Measurements from ENCODE around the gene ECI1. TPM values are rescaled to one million over a fixed set of nuclear protein-coding genes. Genes with fewer than 3 reads are reported as not detected.
"Not testable (repeated sequence)": the region's sequence is repeated elsewhere in the genome, so short reads cannot be mapped to it uniquely, and the experiment has no call there.

The ECI1 gene
- total RNA-seq, 2 donors from 2014 or later = 29.3 to 39.1 TPM

DNA sequence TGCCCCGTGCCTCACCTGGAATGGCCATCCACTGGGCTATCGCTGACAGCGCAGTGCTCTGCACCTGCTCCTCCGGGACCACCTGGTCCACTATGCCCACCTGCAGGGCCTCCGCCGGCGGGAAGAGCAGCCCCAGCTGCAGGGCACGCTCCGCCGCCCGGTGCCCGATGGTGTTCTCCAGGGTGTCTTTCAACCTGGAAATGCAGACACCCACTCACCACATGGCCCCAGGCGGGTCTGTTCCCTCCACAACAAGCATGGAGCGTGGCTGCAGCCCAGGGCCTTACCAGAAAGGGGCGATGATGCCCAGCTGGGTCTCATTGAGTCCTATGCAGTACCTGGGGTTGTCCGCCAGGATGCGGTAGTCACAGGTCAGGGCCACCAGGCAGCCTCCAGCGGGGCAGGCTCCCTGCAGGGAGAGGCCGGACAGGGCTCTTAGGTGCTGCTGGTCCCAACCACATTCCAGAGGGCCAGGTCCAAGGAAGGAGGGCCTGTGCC lies 8.3 kb downstream of the ECI1 start:
- H3K4me3 ChIP-seq = no peak overlapping the region
- peaks cover 41% of the 10 kb centered on the region for H3K36me3 ChIP-seq
- no peak for ATAC-seq (ENCODE audit: insufficient number of reproducible peaks, low FRiP score, low read depth)
- no peaks in the 10 kb centered on the region for H3K27me3 ChIP-seq (replicated peaks; ENCODE audit: insufficient read depth)
- DNase-seq (ENCODE audit: low spot score) = no peak
- no peaks in the 10 kb centered on the region for H3K4me1 ChIP-seq (ENCODE audit: control insufficient read depth in 1 of 2, low read depth in 2 of 2)
- TF ChIP-seq, protein P1, sequence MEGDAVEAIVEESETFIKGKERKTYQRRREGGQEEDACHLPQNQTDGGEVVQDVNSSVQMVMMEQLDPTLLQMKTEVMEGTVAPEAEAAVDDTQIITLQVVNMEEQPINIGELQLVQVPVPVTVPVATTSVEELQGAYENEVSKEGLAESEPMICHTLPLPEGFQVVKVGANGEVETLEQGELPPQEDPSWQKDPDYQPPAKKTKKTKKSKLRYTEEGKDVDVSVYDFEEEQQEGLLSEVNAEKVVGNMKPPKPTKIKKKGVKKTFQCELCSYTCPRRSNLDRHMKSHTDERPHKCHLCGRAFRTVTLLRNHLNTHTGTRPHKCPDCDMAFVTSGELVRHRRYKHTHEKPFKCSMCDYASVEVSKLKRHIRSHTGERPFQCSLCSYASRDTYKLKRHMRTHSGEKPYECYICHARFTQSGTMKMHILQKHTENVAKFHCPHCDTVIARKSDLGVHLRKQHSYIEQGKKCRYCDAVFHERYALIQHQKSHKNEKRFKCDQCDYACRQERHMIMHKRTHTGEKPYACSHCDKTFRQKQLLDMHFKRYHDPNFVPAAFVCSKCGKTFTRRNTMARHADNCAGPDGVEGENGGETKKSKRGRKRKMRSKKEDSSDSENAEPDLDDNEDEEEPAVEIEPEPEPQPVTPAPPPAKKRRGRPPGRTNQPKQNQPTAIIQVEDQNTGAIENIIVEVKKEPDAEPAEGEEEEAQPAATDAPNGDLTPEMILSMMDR (IDR thresholded peaks at IDR 0.05) = no peak
- no peaks in the 10 kb centered on the region for H3K9me3 ChIP-seq
- no peak overlapping the region for H3K27ac ChIP-seq

DNA sequence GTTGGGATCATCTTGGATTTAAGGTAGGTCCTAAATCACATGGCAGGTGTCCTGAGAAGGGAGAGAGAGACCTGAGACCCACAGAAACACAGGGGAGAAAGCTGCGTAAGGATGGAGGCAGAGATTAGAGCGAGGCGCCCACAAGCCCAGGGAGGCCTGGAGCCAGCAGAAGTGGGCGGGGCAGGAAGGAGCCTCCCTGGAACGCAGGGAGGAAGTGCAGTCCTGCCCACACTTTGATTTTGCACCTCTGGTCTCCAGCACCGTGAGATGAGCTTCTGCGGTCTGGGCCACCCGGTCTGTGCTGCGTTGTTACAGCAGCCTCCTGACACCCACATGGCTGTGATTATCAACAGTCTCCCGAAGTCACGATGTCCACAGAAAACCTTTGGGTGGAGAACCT lies 8.8 kb downstream of the ECI1 start:
- TF ChIP-seq, protein P1 (IDR thresholded peaks at IDR 0.05) = no peak

DNA sequence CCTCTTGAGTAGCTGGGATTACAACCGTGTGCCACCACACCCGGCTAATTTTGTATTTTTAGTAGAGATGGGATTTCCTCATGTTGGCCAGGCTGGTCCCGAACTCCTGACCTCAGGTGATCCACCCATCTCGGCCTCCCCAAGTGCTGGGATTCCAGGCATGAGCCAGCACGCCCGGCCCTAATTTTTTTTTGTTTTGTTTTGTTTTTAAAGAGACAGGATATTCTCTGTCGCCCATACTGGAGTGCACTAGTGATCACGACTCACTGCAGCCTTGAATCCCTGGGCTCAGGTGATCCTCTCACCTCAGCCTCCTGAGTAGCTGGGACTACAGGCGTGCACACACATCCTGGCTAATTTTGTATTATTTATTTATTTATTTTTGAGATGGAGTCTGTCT lies 11.1 kb downstream of the ECI1 start:
- peaks cover 32% of the 10 kb centered on the region for H3K36me3 ChIP-seq
- H3K9me3 ChIP-seq; ATAC-seq (ENCODE audit: insufficient number of reproducible peaks, low FRiP score, low read depth); H3K4me3 ChIP-seq; H3K27me3 ChIP-seq (replicated peaks; ENCODE audit: insufficient read depth); H3K27ac ChIP-seq; DNase-seq (ENCODE audit: low spot score): not testable (repeated sequence)
- peaks cover 10 to 14% of the 10 kb centered on the region in 2 donors for H3K4me1 ChIP-seq (ENCODE audit: control insufficient read depth in 1 of 2, low read depth in 2 of 2)

More for the DNA sequence above, 8.8 kb downstream of the ECI1 start:
- ATAC-seq (ENCODE audit: insufficient number of reproducible peaks, low FRiP score, low read depth) (no peak), DNase-seq (ENCODE audit: low spot score) (no peak)
- H3K27me3 ChIP-seq (replicated peaks; ENCODE audit: insufficient read depth) = no peaks in the 10 kb centered on the region
- H3K27ac ChIP-seq = no peak overlapping the region
- H3K4me1 ChIP-seq (ENCODE audit: control insufficient read depth in 1 of 2, low read depth in 2 of 2) = no peaks in the 10 kb centered on the region
- H3K9me3 ChIP-seq = no peaks in the 10 kb centered on the region
- no peak overlapping the region for H3K4me3 ChIP-seq
- H3K36me3 ChIP-seq = peaks cover 41% of the 10 kb centered on the region

DNA sequence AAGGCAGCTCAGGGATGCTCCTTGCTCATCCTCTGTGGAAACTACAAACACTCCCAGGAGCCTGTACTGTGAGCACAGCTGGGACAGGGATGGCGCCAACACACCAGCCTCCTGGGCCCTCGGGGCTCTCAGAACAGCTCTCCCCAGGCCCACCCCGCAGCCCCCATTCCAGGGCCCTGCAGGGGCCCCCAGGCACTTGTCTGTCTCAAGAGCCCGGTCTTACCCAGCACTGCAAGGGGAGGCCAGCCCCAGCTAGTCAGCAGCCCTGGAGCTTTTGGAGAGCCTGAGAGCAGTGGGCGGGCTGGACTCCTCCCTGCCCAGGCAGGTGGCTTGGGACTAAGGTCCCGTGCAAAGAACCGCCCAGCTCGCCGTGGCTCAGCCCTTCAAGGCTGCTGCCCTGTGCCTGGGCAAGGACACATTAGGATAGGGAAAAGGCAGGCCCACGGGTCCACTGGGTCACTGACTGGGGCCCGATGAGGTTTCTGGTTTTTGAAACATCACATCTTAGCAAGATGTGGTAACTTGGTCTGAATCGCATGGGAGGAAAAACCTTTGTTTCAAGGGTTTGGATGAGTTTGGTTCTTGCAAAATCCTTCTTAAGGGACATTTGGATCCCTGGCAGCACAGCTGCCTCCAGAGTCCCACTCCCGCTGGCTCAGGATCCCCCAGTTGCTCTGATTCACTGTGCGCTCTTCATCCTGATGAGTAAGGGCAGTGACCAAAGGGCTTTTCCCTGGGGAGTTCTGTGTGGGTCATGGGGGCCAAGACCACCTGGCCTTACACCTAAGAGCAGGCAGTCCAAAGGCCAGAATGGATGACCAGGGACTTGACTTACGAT lies 12.3 kb downstream of the ECI1 start:
- H3K27me3 ChIP-seq (replicated peaks; ENCODE audit: insufficient read depth) = no peaks in the 10 kb centered on the region
- H3K27ac ChIP-seq = no peak overlapping the region
- DNase-seq (ENCODE audit: low spot score) = no peak
- no peaks in the 10 kb centered on the region for H3K9me3 ChIP-seq
- ATAC-seq (ENCODE audit: insufficient number of reproducible peaks, low FRiP score, low read depth) = no peak
- H3K4me3 ChIP-seq = no peak overlapping the region
- peaks cover 10 to 14% of the 10 kb centered on the region in 2 donors for H3K4me1 ChIP-seq (ENCODE audit: control insufficient read depth in 1 of 2, low read depth in 2 of 2)
- peaks cover 32% of the 10 kb centered on the region for H3K36me3 ChIP-seq
- TF ChIP-seq, protein P1 (IDR thresholded peaks at IDR 0.05) = no peak

DNA sequence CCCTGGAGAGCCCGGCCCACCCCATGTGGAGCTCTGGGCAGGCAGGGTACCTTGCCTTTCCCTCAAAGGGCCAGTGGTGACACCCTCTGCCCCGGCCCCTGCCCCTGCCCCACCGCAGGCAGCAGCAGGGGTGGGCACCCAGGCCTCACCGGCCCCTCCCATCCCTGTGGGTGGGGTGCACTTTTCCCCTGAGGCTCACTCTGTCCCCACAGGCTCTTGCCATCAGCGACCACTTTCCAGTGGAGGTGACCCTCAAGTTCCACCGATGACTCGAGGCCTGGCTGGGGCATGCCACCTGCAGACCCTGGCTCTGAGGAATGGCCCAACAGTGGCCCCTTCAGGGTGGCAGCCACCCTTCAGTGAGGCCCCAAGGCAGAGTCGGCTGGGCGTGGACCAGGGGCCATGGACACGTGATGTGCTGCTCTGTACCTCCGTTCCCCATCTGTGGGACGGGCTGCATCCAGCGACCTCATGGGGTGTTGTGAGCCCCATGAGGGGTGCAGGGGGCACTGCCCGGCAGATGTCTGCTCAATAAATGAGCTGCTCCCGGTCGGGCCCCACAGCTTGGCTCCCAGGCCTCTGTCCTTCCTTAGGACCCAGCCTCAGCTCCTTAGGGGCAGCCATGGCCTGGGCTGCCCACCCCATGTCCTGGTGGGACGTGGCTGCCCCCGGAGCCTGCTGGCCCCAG lies 13.1 kb downstream of the ECI1 start:
- TF ChIP-seq, protein P1 (IDR thresholded peaks at IDR 0.05) = no peak
- ATAC-seq (ENCODE audit: insufficient number of reproducible peaks, low FRiP score, low read depth) (no peak), DNase-seq (ENCODE audit: low spot score) (no peak)
- no peaks in the 10 kb centered on the region for H3K9me3 ChIP-seq
- H3K27me3 ChIP-seq (replicated peaks; ENCODE audit: insufficient read depth) = no peaks in the 10 kb centered on the region
- H3K4me1 ChIP-seq (ENCODE audit: control insufficient read depth in 1 of 2, low read depth in 2 of 2) = peaks cover 10 to 14% of the 10 kb centered on the region in 2 donors
- peaks cover 35% of the 10 kb centered on the region for H3K36me3 ChIP-seq
- H3K4me3 ChIP-seq = no peak overlapping the region
- no peak overlapping the region for H3K27ac ChIP-seq

Measured in thoracic aorta (tissue), 2 donors.